Gastrocnemius medialis (tissue), 4 donors: ENCODE results near the gene MFSD6. TPM values are rescaled to one million over a fixed set of nuclear protein-coding genes. Genes with fewer than 3 reads are reported as not detected.

Experiments used
- ATAC-seq, 2 donors: fragments of 150-250 bp; one replicate each; pipeline ENCODE4 v1.9.1; 2016
- DNase-seq, 2 donors: peaks; one replicate each; pipeline ENCODE4 v3.0.0-alpha.2; 2019
- H3K27ac ChIP-seq, 4 donors: fragments of 200-600 bp; sonication (generic); 1 replicate in 1 of 4; 2 replicates in 3 of 4; pipeline ENCODE4 v1.5.1; 2016 to 2018; ENCODE audit warnings: mild to moderate bottlenecking in 2 of 4, moderate library complexity in 1 of 4
- H3K27me3 ChIP-seq, 3 donors: fragments of 200-600 bp; sonication (generic) in 2 of 3; 1 replicate in 1 of 3; 2 replicates in 2 of 3; pipeline versions ENCODE4 v1.5.1 to v1.6.0; 2016 to 2019; ENCODE audit warnings: mild to moderate bottlenecking in 1 of 3, moderate library complexity in 1 of 3
- H3K36me3 ChIP-seq, 2 donors: fragments of 200-600 bp; sonication (generic) in 1 of 2; one replicate each; pipeline ENCODE4 v1.5.1; 2017 to 2018
- H3K4me1 ChIP-seq, 2 donors: fragments of 200-600 bp; sonication (generic) in 1 of 2; one replicate each; pipeline ENCODE4 v1.5.1; 2016 to 2017; ENCODE audit warnings: mild to moderate bottlenecking in 2 of 2
- H3K4me3 ChIP-seq, 4 donors: fragments of 200-600 bp; sonication (generic) in 3 of 4; 1 replicate in 1 of 4; 2 replicates in 3 of 4; pipeline ENCODE4 v1.5.1; 2016 to 2019; ENCODE audit warnings: mild to moderate bottlenecking in 2 of 4
- H3K9me3 ChIP-seq, 3 donors: fragments of 200-600 bp; sonication (generic) in 2 of 3; 1 replicate in 1 of 3; 2 replicates in 2 of 3; pipeline ENCODE4 v1.5.1; 2016 to 2019
- POLR2A ChIP-seq, 2 donors: fragments of 450-650 bp; IDR thresholded peaks; one replicate each; pipeline ENCODE4 v1.6.1; 2017; ENCODE audit warnings: antibody characterized with exemption in 2 of 2, mild to moderate bottlenecking in 2 of 2, moderate library complexity in 2 of 2
- in situ Hi-C, 4 donors: fragments of 200-750 bp; cut with MboI; loops; one replicate each; pipeline versions ENCODE4 v1.15.0 to v1.8.0; 2017; ENCODE audit warnings: low sequenced_read_pairs in 4 of 4
- intact Hi-C: fragments of 100-400 bp; cut with DNase I; formaldehyde crosslinking; loops from one replicate; pipeline ENCODE4 v1.15.1; 2023; ENCODE audit warnings: low total_unique reads
- total RNA-seq, 4 donors: library from RNA; depleted of rRNA; stranded (reverse); fragments of >200 nt; gene quantifications; one replicate each; pipeline versions ENCODE4 v1.1.0 to v1.2.3, GENCODE V29; 2016
- TF ChIP-seq, protein P1 (sequence below), 5 experiments: fragments of 450-650 bp in 3 of 5; fragments of 200-600 bp in 2 of 5; sonication (generic) in 2 of 5; IDR thresholded peaks in 4 of 5; conservative IDR thresholded peaks in 1 of 5; 1 replicate in 4 of 5; 2 replicates in 1 of 5; pipeline ENCODE4 v1.5.1; 2016 to 2019; ENCODE audit warnings: antibody characterized with exemption in 5 of 5, mild to moderate bottlenecking in 3 of 5, moderate library complexity in 3 of 5

Gene MFSD6
- total RNA-seq, 4 donors from 2014 or later, result 9.3 to 20.3 (median 12.5) TPM

GRCh38 chr2:190470256-190470826, 62.2 kb downstream of the MFSD6 start:
- Histone ChIP-seq H3K9me3 (no peaks in the 10 kb centered on the region), H3K27me3 (no peaks in the 10 kb centered on the region), H3K4me1 (peaks cover 20 to 32% of the 10 kb centered on the region in 2 donors), H3K36me3 (no peaks in the 10 kb centered on the region), H3K27ac (peak overlapping the region; percentile 38 to 75 (median 56)), H3K4me3 (no peak overlapping the region)
- TF ChIP-seq, protein P1, sequence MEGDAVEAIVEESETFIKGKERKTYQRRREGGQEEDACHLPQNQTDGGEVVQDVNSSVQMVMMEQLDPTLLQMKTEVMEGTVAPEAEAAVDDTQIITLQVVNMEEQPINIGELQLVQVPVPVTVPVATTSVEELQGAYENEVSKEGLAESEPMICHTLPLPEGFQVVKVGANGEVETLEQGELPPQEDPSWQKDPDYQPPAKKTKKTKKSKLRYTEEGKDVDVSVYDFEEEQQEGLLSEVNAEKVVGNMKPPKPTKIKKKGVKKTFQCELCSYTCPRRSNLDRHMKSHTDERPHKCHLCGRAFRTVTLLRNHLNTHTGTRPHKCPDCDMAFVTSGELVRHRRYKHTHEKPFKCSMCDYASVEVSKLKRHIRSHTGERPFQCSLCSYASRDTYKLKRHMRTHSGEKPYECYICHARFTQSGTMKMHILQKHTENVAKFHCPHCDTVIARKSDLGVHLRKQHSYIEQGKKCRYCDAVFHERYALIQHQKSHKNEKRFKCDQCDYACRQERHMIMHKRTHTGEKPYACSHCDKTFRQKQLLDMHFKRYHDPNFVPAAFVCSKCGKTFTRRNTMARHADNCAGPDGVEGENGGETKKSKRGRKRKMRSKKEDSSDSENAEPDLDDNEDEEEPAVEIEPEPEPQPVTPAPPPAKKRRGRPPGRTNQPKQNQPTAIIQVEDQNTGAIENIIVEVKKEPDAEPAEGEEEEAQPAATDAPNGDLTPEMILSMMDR (IDR thresholded peaks at IDR 0.05 in 4 of 5, conservative IDR thresholded peaks at IDR 0.05 in 1 of 5), result no peak
- TF ChIP-seq POLR2A (IDR thresholded peaks at IDR 0.05), result no peak
- in situ Hi-C loops, result no loop called here
- no peak for DNase-seq
- no peak for ATAC-seq
- intact Hi-C loops, result no loop called here

- DNase-seq, result no peak
- H3K27ac ChIP-seq, result no peak overlapping the region
- in situ Hi-C loops, result no loop called here
These were observed 69.7 kb downstream of the MFSD6 start for GRCh38 chr2:190477661-190478454.

GRCh38 chr2:190478572-190479195, 70.5 kb downstream of the MFSD6 start:
- Histone ChIP-seq H3K36me3 (no peaks in the 10 kb centered on the region), H3K4me1 (peaks cover 0 to 7% of the 10 kb centered on the region in 2 donors), H3K27ac (no peak overlapping the region), H3K27me3 (no peaks in the 10 kb centered on the region), H3K9me3 (no peaks in the 10 kb centered on the region), H3K4me3 (no peak overlapping the region)
- DNase-seq (no peak), ATAC-seq (no peak)
- in situ Hi-C loops (no loop called here), intact Hi-C loops (no loop called here)
- TF ChIP-seq POLR2A (IDR thresholded peaks at IDR 0.05), result no peak
- TF ChIP-seq, protein P1 (IDR thresholded peaks at IDR 0.05 in 4 of 5, conservative IDR thresholded peaks at IDR 0.05 in 1 of 5), result no peak

More at GRCh38 chr2:190477661-190478454, 69.7 kb downstream of the MFSD6 start:
- H3K4me3 ChIP-seq, result no peak overlapping the region
- no peaks in the 10 kb centered on the region for H3K27me3 ChIP-seq
- no peaks in the 10 kb centered on the region for H3K36me3 ChIP-seq
- ATAC-seq, result no peak
- no peak for TF ChIP-seq POLR2A (IDR thresholded peaks at IDR 0.05)
- TF ChIP-seq, protein P1 (IDR thresholded peaks at IDR 0.05 in 4 of 5, conservative IDR thresholded peaks at IDR 0.05 in 1 of 5), result no peak
- intact Hi-C loops, result no loop called here
- H3K4me1 ChIP-seq, result peaks cover 0 to 7% of the 10 kb centered on the region in 2 donors
- H3K9me3 ChIP-seq, result no peaks in the 10 kb centered on the region

- Histone ChIP-seq H3K4me1 (peaks cover 0 to 7% of the 10 kb centered on the region in 2 donors), H3K36me3 (no peaks in the 10 kb centered on the region), H3K4me3 (no peak overlapping the region), H3K27me3 (no peaks in the 10 kb centered on the region), H3K27ac (no peak overlapping the region), H3K9me3 (no peaks in the 10 kb centered on the region)
- TF ChIP-seq POLR2A (IDR thresholded peaks at IDR 0.05), result no peak
- TF ChIP-seq, protein P1 (IDR thresholded peaks at IDR 0.05 in 4 of 5, conservative IDR thresholded peaks at IDR 0.05 in 1 of 5), result no peak
- DNase-seq (no peak), ATAC-seq (no peak)
- in situ Hi-C loops, result no loop called here
- intact Hi-C loops, result no loop called here
These were observed 73.2 kb downstream of the MFSD6 start for GRCh38 chr2:190481339-190481738.
